H9 (cell line): ENCODE results near the gene PARL. TPM values are rescaled to one million over a fixed set of nuclear protein-coding genes. Genes with fewer than 3 reads are reported as not detected.

Source experiments
- DNase-seq: peaks from one replicate; pipeline ENCODE4 v3.0.0-alpha.2; 2017
- H2AFZ ChIP-seq: one replicate; pipeline ENCODE4 v1.6.1; 2013; ENCODE audit warnings: mild to moderate bottlenecking, low read length, control low read depth, moderate library complexity
- H2AK5ac ChIP-seq: 2 replicates; pipeline ENCODE4 v1.6.1; 2013; ENCODE audit warnings: low read length, control low read depth, mixed read lengths; ENCODE audit not compliant: insufficient read length
- H2BK120ac ChIP-seq: one replicate; pipeline ENCODE4 v1.6.1; 2013; ENCODE audit warnings: low read depth, mild to moderate bottlenecking, low read length, control low read depth, inconsistent platforms; ENCODE audit not compliant: poor library complexity, severe bottlenecking
- H2BK12ac ChIP-seq: 2 replicates; pipeline ENCODE4 v1.6.1; 2013; ENCODE audit warnings: low read length, control low read depth, mixed read lengths, low read depth; ENCODE audit not compliant: insufficient read length
- H2BK15ac ChIP-seq: 2 replicates; pipeline ENCODE4 v1.6.1; 2013; ENCODE audit warnings: low read depth, low read length, control low read depth
- H2BK20ac ChIP-seq: one replicate; pipeline ENCODE4 v1.6.1; 2013; ENCODE audit warnings: low read depth, mild to moderate bottlenecking, low read length, control low read depth, inconsistent platforms; ENCODE audit not compliant: poor library complexity, severe bottlenecking
- H2BK5ac ChIP-seq: 2 replicates; pipeline ENCODE4 v1.6.1; 2013; ENCODE audit warnings: low read length, control low read depth, mixed read lengths; ENCODE audit not compliant: insufficient read length
- H3K14ac ChIP-seq: 2 replicates; pipeline ENCODE4 v1.6.1; 2013; ENCODE audit warnings: low read length, control low read depth; ENCODE audit not compliant: insufficient read depth
- H3K18ac ChIP-seq: 2 replicates; pipeline ENCODE4 v1.6.1; 2013; ENCODE audit warnings: low read depth, mild to moderate bottlenecking, mixed read lengths, low read length, control low read depth; ENCODE audit not compliant: insufficient read length
- H3K23ac ChIP-seq: 2 replicates; pipeline ENCODE4 v1.6.1; 2013; ENCODE audit warnings: low read length, control low read depth, mixed read lengths, low read depth; ENCODE audit not compliant: insufficient read length
- H3K23me2 ChIP-seq: 2 replicates; pipeline ENCODE4 v1.6.1; 2013; ENCODE audit warnings: low read depth, mild to moderate bottlenecking, mixed read lengths, low read length, control low read depth; ENCODE audit not compliant: insufficient read length, poor library complexity, severe bottlenecking
- H3K27ac ChIP-seq: 2 replicates; pipeline ENCODE4 v1.5.1; 2013; ENCODE audit warnings: low read length, control low read depth, mixed read lengths, low read depth; ENCODE audit not compliant: insufficient read length
- H3K27me3 ChIP-seq: 2 replicates; pipeline ENCODE4 v1.6.1; 2013; ENCODE audit warnings: low read length, control low read depth, inconsistent platforms; ENCODE audit not compliant: insufficient read depth
- H3K4ac ChIP-seq: 2 replicates; pipeline ENCODE4 v1.6.1; 2013; ENCODE audit warnings: low read depth, mild to moderate bottlenecking, control low read depth, inconsistent platforms, low read length, moderate library complexity
- H3K4me1 ChIP-seq: 2 replicates; pipeline ENCODE4 v1.6.1; 2013; ENCODE audit warnings: low read length, control low read depth, inconsistent platforms; ENCODE audit not compliant: insufficient read depth
- H3K4me2 ChIP-seq: 2 replicates; pipeline ENCODE4 v1.6.1; 2013; ENCODE audit warnings: low read length, control low read depth, mixed read lengths; ENCODE audit not compliant: insufficient read length, insufficient read depth
- H3K56ac ChIP-seq: 2 replicates; pipeline ENCODE4 v1.6.1; 2013; ENCODE audit warnings: low read depth, mild to moderate bottlenecking, mixed read lengths, low read length, control low read depth; ENCODE audit not compliant: insufficient read length
- H3K79me1 ChIP-seq: 2 replicates; pipeline ENCODE4 v1.6.1; 2013; ENCODE audit warnings: low read depth, mild to moderate bottlenecking, moderate library complexity, low read length, control low read depth, inconsistent platforms; ENCODE audit not compliant: insufficient read depth, poor library complexity, severe bottlenecking
- H3K79me2 ChIP-seq: 2 replicates; pipeline ENCODE4 v1.6.1; 2013; ENCODE audit warnings: low read length, control low read depth, inconsistent platforms; ENCODE audit not compliant: insufficient read depth
- H3K9ac ChIP-seq: 2 replicates; pipeline ENCODE4 v1.6.1; 2013; ENCODE audit warnings: low read length, control low read depth, mixed read lengths; ENCODE audit not compliant: insufficient read length; ENCODE audit errors: extremely low read depth
- H3K9me3 ChIP-seq: one replicate; pipeline ENCODE4 v1.6.1; 2013; ENCODE audit warnings: low read depth, low read length, inconsistent platforms; ENCODE audit not compliant: control insufficient read depth
- H3T11ph ChIP-seq: one replicate; pipeline ENCODE4 v1.6.1; 2013; ENCODE audit warnings: mild to moderate bottlenecking, low read length, control low read depth, inconsistent platforms
- H4K20me1 ChIP-seq: one replicate; pipeline ENCODE4 v1.6.1; 2013; ENCODE audit not compliant: control insufficient read depth, insufficient read length, insufficient read depth
- H4K5ac ChIP-seq: 2 replicates; pipeline ENCODE4 v1.6.1; 2013; ENCODE audit warnings: low read depth, mild to moderate bottlenecking, mixed read lengths, low read length, control low read depth; ENCODE audit not compliant: insufficient read length
- H4K8ac ChIP-seq: replicated peaks from 2 replicates; pipeline ENCODE4 v1.6.1; 2013; ENCODE audit warnings: low read length, control low read depth, mixed read lengths, low read depth; ENCODE audit not compliant: insufficient read length
- H4K91ac ChIP-seq: 2 replicates; pipeline ENCODE4 v1.6.1; 2013; ENCODE audit warnings: low read depth, mild to moderate bottlenecking, moderate library complexity, mixed read lengths, low read length, control low read depth; ENCODE audit not compliant: insufficient read length
- H3K27ac Mint-ChIP-seq, 3 experiments: 2 replicates in 2 of 3; 3 replicates in 1 of 3; pipeline ENCODE4 v1.8.0; 2020 to 2021; ENCODE audit warnings: mixed read lengths in 3 of 3, mild to moderate bottlenecking in 1 of 3, moderate library complexity in 1 of 3
- H3K27me3 Mint-ChIP-seq: 2 replicates; pipeline ENCODE4 v1.8.0; 2021; ENCODE audit warnings: low read depth, mild to moderate bottlenecking, moderate library complexity, mixed read lengths
- H3K36me3 Mint-ChIP-seq, 3 experiments: 2 replicates in 2 of 3; 3 replicates in 1 of 3; pipeline ENCODE4 v1.8.0; 2020 to 2021; ENCODE audit warnings: low read depth in 3 of 3, mixed read lengths in 3 of 3; ENCODE audit not compliant: insufficient read depth in 1 of 3
- H3K4me1 Mint-ChIP-seq, 2 experiments: 2 replicates each; pipeline ENCODE4 v1.8.0; 2020; ENCODE audit warnings: mixed read lengths in 2 of 2
- H3K4me3 Mint-ChIP-seq, 2 experiments: 2 replicates in 1 of 2; 3 replicates in 1 of 2; pipeline ENCODE4 v1.8.0; 2020 to 2021; ENCODE audit warnings: mild to moderate bottlenecking in 2 of 2, mixed read lengths in 2 of 2, moderate library complexity in 1 of 2
- H3K9me3 Mint-ChIP-seq, 2 experiments: 2 replicates in 1 of 2; 3 replicates in 1 of 2; pipeline ENCODE4 v1.8.0; 2020; ENCODE audit warnings: mild to moderate bottlenecking in 2 of 2, mixed read lengths in 2 of 2, moderate library complexity in 1 of 2
- WGBS: extraction: QIAGEN DNeasy Blood & Tissue Kit; methylation state at CpG from one replicate; pipeline ENCODE4 v1.1.7; 2013; ENCODE audit warnings: missing lambda C conversion rate, low lambda C conversion rate, mixed read lengths; ENCODE audit not compliant: insufficient read length; ENCODE audit errors: extremely low coverage; 5-methylcytosine and 5-hydroxymethylcytosine counted together
- total RNA-seq: library from RNA; stranded (reverse); gene quantifications from 2 replicates; pipeline ENCODE4 v1.2.1, GENCODE V29; 2021
- TF ChIP-seq, protein P1 (sequence below): fragments of 200-600 bp; sonication (generic); conservative IDR thresholded peaks from 3 replicates; pipeline ENCODE4 v1.8.0; 2021; ENCODE audit warnings: antibody characterized with exemption, mild to moderate bottlenecking

PARL gene
- total RNA-seq, 1 experiment from 2014 or later = 94.5 TPM

DNA sequence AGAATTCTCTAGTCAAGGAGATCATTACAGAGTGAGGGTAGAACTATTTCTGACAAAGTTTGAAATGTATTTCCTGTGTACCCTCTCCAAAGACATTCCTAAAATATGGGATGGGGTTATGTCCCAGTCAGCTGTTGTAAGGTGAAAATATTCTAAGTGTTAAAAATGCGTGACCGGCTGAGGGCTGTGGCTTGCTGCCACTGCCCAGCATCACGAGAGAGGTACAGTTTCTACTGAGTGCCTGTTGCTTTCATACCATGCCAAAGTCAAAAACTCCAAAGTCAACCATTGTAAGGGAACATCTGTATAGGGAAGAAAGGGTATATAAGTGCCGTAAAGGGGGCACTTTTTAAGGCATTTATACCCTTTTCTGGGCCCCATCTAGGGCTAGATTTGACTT is 90.2 kb downstream of the PARL start:
- Histone ChIP-seq H3K9ac (no peak overlapping the region), H4K8ac (no peak overlapping the region), H3K23me2 (no peaks in the 10 kb centered on the region), H3K27me3 (no peaks in the 10 kb centered on the region), H3K14ac (no peak overlapping the region), H2BK20ac (no peak overlapping the region), H3K23ac (no peak overlapping the region), H4K91ac (no peak overlapping the region), H3K56ac (no peak overlapping the region), H3K4ac (no peak overlapping the region), H2BK12ac (no peak overlapping the region), H3K4me2 (no peak overlapping the region), H2AK5ac (no peak overlapping the region), H3K9me3 (no peaks in the 10 kb centered on the region), H3K79me1 (no peaks in the 10 kb centered on the region), H4K5ac (no peak overlapping the region), H2AFZ (no peak overlapping the region), H2BK120ac (no peak overlapping the region), H4K20me1 (no peaks in the 10 kb centered on the region), H3K4me1 (no peaks in the 10 kb centered on the region), H2BK5ac (no peak overlapping the region), H3K79me2 (no peaks in the 10 kb centered on the region), H3K27ac (no peak overlapping the region), H2BK15ac (no peak overlapping the region), H3T11ph (no peak overlapping the region), H3K18ac (no peak overlapping the region)
- Mint-ChIP-seq H3K27ac (no peak overlapping the region), H3K4me3 (no peak overlapping the region), H3K4me1 (no peaks in the 10 kb centered on the region), H3K36me3 (peaks cover 34 to 80% (median 77%) of the 10 kb centered on the region in 3 experiments), H3K9me3 (no peaks in the 10 kb centered on the region), H3K27me3 (no peaks in the 10 kb centered on the region; the same call in 1 of the 2 replicates)
- TF ChIP-seq, protein P1, sequence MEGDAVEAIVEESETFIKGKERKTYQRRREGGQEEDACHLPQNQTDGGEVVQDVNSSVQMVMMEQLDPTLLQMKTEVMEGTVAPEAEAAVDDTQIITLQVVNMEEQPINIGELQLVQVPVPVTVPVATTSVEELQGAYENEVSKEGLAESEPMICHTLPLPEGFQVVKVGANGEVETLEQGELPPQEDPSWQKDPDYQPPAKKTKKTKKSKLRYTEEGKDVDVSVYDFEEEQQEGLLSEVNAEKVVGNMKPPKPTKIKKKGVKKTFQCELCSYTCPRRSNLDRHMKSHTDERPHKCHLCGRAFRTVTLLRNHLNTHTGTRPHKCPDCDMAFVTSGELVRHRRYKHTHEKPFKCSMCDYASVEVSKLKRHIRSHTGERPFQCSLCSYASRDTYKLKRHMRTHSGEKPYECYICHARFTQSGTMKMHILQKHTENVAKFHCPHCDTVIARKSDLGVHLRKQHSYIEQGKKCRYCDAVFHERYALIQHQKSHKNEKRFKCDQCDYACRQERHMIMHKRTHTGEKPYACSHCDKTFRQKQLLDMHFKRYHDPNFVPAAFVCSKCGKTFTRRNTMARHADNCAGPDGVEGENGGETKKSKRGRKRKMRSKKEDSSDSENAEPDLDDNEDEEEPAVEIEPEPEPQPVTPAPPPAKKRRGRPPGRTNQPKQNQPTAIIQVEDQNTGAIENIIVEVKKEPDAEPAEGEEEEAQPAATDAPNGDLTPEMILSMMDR = no peak
- no CpG with 5 or more reads among the region's 4 CpGs for WGBS
- DNase-seq = no peak
